A673 (cell line): ENCODE data around the gene SHROOM2. TPM values are rescaled to one million over a fixed set of nuclear protein-coding genes. Genes with fewer than 3 reads are reported as not detected.

Source experiments
- BruUV-seq: library from RNA; stranded (reverse); fragments of 400-500 nt; replicated peaks from 2 replicates; lab custom pipeline; 2021; lab: Mats Ljungman, UMichigan
- CTCF ChIA-PET: fragments of 300-600 bp; sonication (Branson Sonifier 250); formaldehyde crosslinking; loops from one replicate; lab custom pipeline; 2022; ENCODE audit warnings: antibody characterized with exemption; lab: Charles Lee
- POLR2A ChIA-PET: fragments of 300-600 bp; sonication (Branson Sonifier 250); formaldehyde crosslinking; loops from one replicate; lab custom pipeline; 2022; ENCODE audit warnings: antibody characterized with exemption; ENCODE audit not compliant: low non-redundant PET; lab: Charles Lee
- DNase-seq: peaks from one replicate; pipeline ENCODE4 v3.0.0-alpha.2; 2015; ENCODE audit warnings: low spot score
- H3K27ac ChIP-seq: fragments of 200-600 bp; sonication (generic); 2 replicates; pipeline ENCODE4 v1.5.1; 2016; ENCODE audit warnings: mixed run types, low read depth, mild to moderate bottlenecking, mixed read lengths, antibody characterized with exemption, low read length; ENCODE audit not compliant: poor library complexity, severe bottlenecking
- H3K27me3 ChIP-seq: fragments of 200-600 bp; sonication (generic); replicated peaks from 2 replicates; pipeline ENCODE4 v1.6.1; 2017; ENCODE audit warnings: mixed run types, low read depth, mild to moderate bottlenecking, mixed read lengths, antibody characterized with exemption, low read length; ENCODE audit not compliant: insufficient read depth, poor library complexity
- H3K36me3 ChIP-seq: fragments of 200-600 bp; sonication (generic); 2 replicates; pipeline ENCODE4 v1.6.1; 2016; ENCODE audit warnings: mixed run types, mild to moderate bottlenecking, mixed read lengths, antibody characterized with exemption, low read length; ENCODE audit not compliant: insufficient read depth, poor library complexity, severe bottlenecking
- H3K4me1 ChIP-seq: fragments of 200-600 bp; sonication (generic); 2 replicates; pipeline ENCODE4 v1.6.1; 2017; ENCODE audit warnings: mixed run types, mild to moderate bottlenecking, mixed read lengths, antibody characterized with exemption, low read length; ENCODE audit not compliant: insufficient read depth, poor library complexity, severe bottlenecking
- H3K4me3 ChIP-seq: fragments of 200-600 bp; sonication (generic); 2 replicates; pipeline ENCODE4 v1.5.1; 2016; ENCODE audit warnings: low read depth, mixed run types, mild to moderate bottlenecking, mixed read lengths, low read length; ENCODE audit not compliant: poor library complexity, severe bottlenecking
- H3K9me3 ChIP-seq: fragments of 200-600 bp; sonication (generic); 2 replicates; pipeline ENCODE4 v1.6.1; 2016; ENCODE audit warnings: mixed run types, low read depth, mild to moderate bottlenecking, mixed read lengths, antibody characterized with exemption, low read length; ENCODE audit not compliant: poor library complexity, severe bottlenecking
- EZH2 ChIP-seq: fragments of 200-600 bp; sonication (generic); IDR thresholded peaks from 2 replicates; pipeline ENCODE4 v1.6.1; 2017; ENCODE audit warnings: borderline replicate concordance, low read depth, mild to moderate bottlenecking, mixed read lengths, antibody characterized with exemption, low read length; ENCODE audit not compliant: poor library complexity, severe bottlenecking
- intact Hi-C: fragments of 100-400 bp; cut with micrococcal nuclease; formaldehyde crosslinking; loops from one replicate; pipeline ENCODE4 v1.10.0; 2022; ENCODE audit not compliant: unreplicated experiment
- total RNA-seq: library from RNA; stranded (reverse); gene quantifications from 2 replicates; pipeline ENCODE4 v1.2.3, GENCODE V29; 2021
- TF ChIP-seq, protein P1 (sequence below): fragments of 300-800, 200-600 bp; sonication (generic); conservative IDR thresholded peaks from 2 replicates; pipeline ENCODE4 v1.5.1; 2017; ENCODE audit warnings: low read depth, mild to moderate bottlenecking, antibody characterized with exemption, low read length, moderate library complexity, mixed read lengths

The SHROOM2 gene
- total RNA-seq, 1 experiment from 2014 or later = 3.7 TPM

DNA sequence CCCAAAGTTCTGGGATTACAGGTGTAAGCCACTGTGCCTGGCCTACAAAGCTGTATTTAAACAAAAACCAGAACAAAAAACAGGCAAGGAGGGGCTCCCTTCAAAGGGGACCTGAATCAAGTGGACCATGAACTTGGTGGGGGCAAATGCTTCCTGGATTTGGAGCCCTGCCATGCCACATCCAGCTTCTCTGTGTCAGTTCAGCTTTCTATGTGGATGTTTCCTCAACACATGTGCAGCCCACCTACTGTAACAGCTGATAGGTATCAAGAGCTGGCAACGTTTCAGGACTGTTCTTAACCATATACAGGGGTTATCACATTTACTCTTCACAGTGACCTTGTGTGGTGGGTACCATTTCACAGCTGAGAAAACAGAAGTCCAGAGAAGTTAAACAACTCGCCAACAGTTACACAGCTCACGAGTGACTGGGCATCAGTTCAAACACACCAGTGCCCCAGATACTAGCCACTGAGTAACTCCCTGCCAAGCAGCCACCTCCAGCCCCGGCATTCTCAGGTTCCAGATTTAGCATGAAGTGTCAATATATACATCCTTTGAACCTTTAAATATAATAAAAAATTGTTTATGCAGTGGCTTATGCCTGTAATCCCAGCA is 28.1 kb upstream of the SHROOM2 start:
- ChIA-PET CTCF (no interaction called here), POLR2A (no interaction called here)
- Histone ChIP-seq H3K27me3 (no peaks in the 10 kb centered on the region), H3K27ac (no peak overlapping the region), H3K4me3 (no peak overlapping the region), H3K9me3 (no peaks in the 10 kb centered on the region), H3K4me1 (no peaks in the 10 kb centered on the region), H3K36me3 (no peaks in the 10 kb centered on the region)
- no peak for DNase-seq
- intact Hi-C loops = no loop called here
- no TSS peak for BruUV-seq
- TF ChIP-seq, protein P1, sequence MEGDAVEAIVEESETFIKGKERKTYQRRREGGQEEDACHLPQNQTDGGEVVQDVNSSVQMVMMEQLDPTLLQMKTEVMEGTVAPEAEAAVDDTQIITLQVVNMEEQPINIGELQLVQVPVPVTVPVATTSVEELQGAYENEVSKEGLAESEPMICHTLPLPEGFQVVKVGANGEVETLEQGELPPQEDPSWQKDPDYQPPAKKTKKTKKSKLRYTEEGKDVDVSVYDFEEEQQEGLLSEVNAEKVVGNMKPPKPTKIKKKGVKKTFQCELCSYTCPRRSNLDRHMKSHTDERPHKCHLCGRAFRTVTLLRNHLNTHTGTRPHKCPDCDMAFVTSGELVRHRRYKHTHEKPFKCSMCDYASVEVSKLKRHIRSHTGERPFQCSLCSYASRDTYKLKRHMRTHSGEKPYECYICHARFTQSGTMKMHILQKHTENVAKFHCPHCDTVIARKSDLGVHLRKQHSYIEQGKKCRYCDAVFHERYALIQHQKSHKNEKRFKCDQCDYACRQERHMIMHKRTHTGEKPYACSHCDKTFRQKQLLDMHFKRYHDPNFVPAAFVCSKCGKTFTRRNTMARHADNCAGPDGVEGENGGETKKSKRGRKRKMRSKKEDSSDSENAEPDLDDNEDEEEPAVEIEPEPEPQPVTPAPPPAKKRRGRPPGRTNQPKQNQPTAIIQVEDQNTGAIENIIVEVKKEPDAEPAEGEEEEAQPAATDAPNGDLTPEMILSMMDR = no peak
- TF ChIP-seq EZH2 = no peak

DNA sequence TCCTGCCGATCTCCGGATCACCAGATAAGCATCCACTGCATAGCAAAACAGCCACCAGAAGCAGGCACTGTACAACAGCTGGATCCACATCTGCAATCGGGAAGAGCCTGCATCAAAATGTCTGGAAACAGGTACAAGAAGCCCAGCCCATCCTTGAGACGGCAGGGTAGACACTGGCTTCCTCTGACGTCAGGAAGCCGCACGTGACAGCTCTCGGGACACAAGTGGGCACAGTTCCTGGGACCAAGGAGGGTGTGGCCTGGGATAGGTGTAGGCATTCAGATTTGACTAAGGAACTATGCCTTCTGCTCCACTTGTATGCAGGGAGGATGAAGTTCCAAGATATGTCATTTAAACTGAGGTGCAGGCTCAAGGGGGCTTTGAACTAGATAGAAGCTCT is 26.9 kb upstream of the SHROOM2 start:
- Histone ChIP-seq H3K27ac (no peak overlapping the region), H3K4me1 (no peaks in the 10 kb centered on the region), H3K4me3 (no peak overlapping the region), H3K36me3 (no peaks in the 10 kb centered on the region), H3K9me3 (no peaks in the 10 kb centered on the region), H3K27me3 (no peaks in the 10 kb centered on the region)
- TF ChIP-seq EZH2 = no peak
- TF ChIP-seq, protein P1 = no peak
- intact Hi-C loops = no loop called here
- no TSS peak for BruUV-seq
- ChIA-PET CTCF (no interaction called here), POLR2A (no interaction called here)
- DNase-seq = no peak

- Histone ChIP-seq H3K27ac (no peak overlapping the region), H3K4me3 (no peak overlapping the region), H3K27me3 (no peaks in the 10 kb centered on the region), H3K4me1 (peaks cover 16% of the 10 kb centered on the region), H3K9me3 (no peaks in the 10 kb centered on the region), H3K36me3 (no peaks in the 10 kb centered on the region)
- POLR2A ChIA-PET = no interaction called here
- BruUV-seq = no TSS peak
- intact Hi-C loops = no loop called here
- CTCF ChIA-PET = no interaction called here
- DNase-seq = no peak
- TF ChIP-seq EZH2 = no peak
- TF ChIP-seq, protein P1 = no peak
Observed at GRCh38 chrX:9765072-9765736, 21.0 kb upstream of the SHROOM2 start.
